GM21717 (cell line): Measurements from ENCODE around the gene SCARB1.

Experiments
- ATAC-seq: cut with Tn5 transposase; IDR thresholded peaks from one replicate; pipeline ENCODE4 v1.9.1; 2021; ENCODE audit warnings: mild to moderate bottlenecking, moderate library complexity; ENCODE audit not compliant: unreplicated experiment

Gene SCARB1

DNA sequence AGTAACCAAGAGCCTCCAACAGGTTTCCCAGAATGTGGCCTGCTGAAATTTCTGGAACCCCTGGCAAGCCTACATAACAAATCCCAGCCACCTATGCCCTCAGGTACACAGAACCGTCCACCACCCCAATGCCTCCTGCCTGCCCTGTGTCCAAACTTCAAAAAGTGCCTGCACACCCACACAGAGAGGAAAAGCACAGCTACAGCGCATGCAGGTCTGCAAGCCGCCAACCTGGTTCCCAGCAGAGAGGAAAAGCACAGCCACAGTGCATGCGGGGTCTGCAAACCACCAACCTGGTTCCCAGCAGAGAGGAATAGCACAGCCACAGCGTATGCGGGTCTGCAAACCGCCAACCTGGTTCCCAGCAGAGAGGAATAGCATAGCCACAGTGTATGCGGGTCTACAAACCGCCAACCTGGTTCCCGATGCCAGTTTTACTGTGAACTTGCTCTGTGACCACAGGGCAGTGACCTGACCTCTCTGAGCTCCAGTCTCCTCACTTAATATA is 113.5 kb downstream of the SCARB1 start:
- no peak for ATAC-seq

GRCh38 chr12:124749725-124750124 is 113.9 kb downstream of the SCARB1 start:
- no peak for ATAC-seq

DNA sequence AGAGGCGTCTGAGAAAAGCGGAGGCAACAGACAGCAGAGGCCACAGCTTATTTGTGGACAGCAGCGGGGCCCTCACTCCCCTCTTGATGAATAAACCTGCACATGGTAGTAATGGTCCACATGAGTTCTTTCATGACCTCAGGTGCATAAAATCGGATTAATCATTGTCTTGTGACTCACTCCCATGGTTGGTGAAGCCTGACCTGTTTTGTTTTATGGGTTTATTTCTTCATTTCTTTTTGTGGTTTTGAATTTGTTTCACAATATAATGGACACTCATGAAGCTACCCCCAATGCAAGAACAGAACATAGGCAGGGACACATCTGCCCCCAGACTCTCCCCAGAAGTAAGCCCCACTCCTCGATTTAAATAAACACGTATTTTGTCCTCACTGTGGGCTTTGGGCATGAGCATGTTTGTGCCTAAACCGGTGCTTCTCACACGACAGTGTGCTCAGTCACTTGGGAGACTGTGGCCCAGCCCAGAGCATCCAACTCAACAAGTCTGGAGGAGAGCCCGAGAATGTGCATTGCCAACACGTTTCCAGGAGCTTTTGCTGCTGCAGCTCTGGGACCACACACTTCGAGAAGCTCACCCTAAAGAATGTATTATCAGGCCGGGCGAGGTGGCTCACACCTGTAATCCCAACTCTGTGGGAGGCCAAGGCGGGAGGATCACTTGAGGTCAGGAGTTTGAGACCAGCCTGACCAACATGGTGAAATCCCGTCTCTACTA is 116.1 kb downstream of the SCARB1 start:
- no peak for ATAC-seq

DNA sequence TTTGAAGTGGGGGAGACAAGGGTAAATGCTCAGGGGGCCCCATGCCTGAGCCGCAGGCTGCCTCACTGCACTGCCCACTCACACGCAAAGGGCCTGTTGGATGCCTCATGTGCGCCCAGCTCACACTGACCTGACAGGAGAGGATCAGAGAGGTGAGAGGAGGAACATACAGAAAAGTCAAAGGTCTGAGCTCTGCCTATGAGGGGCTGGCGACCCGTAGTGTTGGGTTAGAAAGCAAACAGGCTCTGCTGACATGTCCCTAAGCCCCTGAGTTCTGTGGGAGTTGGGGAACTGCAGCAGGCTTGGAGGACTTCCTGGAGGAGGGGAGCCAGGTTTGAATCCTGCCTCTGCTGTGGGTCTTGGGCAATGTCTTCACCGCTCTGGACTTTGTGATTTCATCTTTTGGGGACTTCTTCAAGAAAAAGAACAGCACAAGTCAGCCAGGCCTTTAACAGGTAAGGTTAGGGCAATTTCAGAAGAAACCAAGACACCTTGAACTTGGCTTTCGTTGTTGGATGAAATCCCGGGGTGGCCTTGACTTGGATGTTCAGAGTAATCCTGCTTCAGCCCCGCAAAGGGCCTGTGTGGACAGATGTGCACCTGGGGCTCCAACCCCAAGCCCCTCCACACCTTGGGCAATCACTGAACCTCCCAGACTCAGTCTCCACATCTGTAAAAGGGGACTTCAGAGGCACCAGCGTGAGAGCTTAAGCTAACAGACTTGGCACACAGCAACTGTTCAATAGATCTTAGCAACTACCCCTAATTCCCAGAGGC is 116.8 kb downstream of the SCARB1 start:
- no peak for ATAC-seq

DNA sequence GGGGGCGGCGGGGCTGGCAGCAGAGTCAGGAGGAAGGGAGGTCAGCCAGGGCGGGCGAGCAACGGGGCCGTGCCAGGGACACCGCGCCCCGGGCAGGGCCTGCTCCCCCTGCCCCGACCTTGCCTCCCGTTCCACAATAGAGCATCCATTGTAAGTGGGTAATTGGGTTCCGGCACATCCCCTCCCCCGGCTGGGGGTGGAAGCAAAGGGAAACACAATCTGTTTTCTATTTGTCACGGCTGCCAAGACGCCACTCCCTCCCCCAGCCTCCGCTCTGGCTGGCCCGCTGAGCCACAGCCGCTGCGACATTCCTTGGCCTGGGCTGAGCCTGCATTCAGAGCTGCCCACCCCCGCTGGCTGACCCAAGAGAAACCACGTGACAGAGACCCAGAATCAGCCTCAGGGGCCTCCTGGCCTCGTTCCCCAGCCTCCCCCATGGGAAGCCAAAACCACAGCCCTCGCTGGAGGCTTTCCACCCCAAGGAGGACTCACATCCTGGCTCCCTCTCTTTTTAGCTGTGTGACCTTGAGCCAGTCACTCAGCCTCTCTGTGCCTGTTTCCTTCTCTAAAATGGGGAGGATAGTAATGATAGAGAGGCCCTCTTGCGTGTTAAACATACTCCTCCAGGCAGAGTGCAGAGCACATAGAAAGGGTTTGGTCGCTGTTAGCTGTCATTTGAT is 117.6 kb downstream of the SCARB1 start:
- ATAC-seq = no peak

GRCh38 chr12:124745465-124745890 is 118.2 kb downstream of the SCARB1 start:
- ATAC-seq = no peak

DNA sequence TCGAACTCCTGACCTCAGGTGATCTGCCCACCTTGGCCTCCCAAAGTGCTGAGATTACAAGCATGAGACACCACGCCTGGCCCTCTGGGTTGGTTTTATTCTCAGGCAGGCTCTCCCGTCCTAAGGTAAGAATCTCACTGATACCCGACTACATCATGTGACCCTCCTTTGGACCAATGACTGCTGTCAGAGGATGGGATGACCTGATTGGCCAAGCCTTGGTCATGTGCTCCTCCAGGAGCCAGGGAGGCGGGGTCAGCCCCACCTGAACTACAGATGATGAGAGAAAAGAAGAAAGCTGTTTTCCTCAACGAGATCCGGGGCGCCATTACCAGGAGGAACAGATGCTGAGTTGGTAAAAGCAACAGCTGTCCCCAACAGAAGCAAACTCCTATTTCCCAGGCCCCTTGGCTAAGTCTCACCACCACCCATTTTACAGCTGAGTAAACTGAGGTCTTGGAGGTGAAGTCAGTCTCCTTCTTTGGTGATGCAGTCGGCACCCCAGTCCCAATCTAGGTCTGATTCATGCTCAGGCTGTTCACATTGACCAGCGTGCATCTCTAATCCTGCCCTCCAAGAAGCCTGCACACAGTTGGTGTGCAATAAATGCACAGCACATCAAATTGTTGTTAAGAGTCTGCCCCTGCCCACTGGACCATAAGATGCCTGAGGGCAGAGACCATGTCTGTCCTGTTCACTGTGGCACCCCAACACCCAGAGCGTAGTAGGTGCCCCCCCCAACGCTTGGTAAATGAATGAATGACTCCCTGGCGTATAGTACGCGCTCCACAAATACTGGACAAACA is 118.8 kb downstream of the SCARB1 start:
- no peak for ATAC-seq

DNA sequence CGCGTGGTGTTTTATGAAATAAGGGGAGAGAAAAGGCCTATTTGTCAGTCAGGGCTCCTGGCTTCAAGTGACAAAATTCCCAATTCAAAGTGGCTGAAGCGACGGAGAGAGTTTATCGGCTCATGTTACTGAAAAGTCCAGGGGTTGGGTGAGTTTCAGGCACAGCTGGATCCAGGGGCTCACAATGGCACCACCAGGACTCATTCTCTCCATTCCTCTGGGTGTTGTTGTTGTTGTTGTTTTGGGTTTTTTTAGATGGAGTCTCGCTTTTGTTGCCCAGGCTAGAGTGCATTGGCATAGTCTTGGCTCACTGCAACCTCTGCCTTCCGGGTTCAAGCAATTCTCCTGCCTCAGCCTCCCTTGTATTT is 119.4 kb downstream of the SCARB1 start:
- ATAC-seq = no peak

GRCh38 chr12:124743479-124744272 is 120.0 kb downstream of the SCARB1 start:
- no peak for ATAC-seq

GRCh38 chr12:124742678-124743077 is 121.0 kb downstream of the SCARB1 start:
- no peak for ATAC-seq

DNA sequence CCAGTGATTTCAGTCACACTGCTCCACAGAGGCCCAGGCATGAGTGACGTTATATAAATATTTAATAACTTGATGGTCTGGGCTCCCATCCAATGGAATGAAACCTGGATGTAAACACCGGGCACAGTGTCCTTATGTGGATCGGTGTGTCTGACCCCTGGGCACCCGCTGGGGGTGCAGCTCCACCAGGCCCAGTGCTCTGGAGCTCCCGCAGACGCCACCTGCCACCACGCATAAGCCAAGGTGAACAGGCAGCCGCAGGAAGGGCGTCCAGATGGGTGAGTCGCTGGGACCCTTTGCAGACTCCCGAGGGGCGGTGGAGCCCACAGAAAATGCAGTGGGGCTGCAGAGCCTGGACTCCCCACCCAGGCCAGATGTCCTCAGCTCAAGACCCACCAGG is 121.6 kb downstream of the SCARB1 start:
- no peak for ATAC-seq

GRCh38 chr12:124741211-124741610 is 122.5 kb downstream of the SCARB1 start:
- ATAC-seq = no peak

- no peak for ATAC-seq
Measured at GRCh38 chr12:124740691-124741137, 123.0 kb downstream of the SCARB1 start.

DNA sequence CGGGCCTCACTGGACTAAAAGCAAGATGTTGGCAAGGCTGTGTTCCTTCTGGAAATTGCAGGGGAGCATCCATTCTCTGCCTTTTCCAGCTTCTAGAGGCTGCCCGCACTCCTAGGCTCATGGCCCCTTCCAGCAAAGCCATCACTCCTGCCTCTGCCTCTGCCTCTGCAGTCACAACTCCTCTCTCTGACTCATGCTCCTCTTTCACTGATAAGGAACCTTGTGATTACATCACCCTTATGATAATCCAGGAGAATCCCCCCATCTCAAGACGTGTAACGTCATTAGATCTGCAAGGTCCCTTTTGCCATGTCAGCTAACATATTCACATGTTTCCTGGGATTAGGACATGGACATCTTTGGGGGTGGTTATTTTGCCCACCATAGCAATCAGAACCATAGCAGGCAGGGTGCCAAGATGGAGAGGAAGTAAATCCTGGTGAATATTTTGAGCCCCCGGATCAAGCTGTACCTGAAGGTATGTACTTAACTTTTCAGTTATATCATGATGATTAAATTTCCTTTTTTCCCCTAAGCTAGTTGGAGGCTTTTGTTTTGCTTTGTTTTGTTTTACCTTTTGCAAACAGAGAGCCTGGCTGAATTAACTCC is 123.6 kb downstream of the SCARB1 start:
- ATAC-seq = no peak

- no peak for ATAC-seq
Measured at GRCh38 chr12:124738636-124739467, 124.8 kb downstream of the SCARB1 start.

DNA sequence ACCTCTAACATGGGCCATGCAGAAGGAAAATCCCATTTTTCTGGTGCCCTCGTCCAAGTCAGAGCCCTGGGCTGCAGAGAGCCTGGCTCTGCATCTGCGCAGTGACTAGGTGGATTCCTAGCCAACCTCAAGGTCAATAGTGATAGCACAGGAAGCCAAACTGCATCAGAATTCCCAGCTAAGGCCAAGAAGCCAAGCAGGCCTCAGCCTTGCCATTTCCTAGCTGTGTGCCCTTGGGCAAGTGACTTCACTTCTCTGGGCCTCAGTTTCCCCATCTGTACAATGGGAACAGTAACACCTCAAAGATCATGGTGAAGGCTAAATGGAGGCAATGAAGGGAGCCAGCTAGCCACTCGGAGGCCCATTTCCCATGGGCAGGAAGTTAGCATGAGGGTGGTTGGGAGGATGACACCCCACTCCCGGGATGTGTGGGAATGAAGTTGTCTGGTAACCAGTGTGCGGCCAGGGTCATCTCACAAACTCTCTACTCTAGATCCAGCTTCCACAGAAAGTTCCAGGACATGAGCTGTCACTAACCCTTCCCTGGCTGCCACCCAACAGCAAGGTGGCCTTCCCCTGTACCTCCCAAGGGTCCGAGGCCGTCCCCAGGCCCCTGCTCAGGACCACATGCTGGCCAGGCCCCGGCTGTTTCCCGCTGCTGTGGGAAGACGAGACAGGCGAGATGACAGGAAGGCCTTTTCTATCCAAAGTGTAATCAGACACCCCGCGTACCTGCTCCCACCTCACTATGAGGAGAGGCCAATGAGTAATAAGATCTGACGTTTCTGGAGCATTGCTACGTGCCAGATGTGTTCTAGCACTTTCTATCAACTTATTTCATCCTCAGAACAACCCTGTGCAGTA is 125.7 kb downstream of the SCARB1 start:
- no peak for ATAC-seq

DNA sequence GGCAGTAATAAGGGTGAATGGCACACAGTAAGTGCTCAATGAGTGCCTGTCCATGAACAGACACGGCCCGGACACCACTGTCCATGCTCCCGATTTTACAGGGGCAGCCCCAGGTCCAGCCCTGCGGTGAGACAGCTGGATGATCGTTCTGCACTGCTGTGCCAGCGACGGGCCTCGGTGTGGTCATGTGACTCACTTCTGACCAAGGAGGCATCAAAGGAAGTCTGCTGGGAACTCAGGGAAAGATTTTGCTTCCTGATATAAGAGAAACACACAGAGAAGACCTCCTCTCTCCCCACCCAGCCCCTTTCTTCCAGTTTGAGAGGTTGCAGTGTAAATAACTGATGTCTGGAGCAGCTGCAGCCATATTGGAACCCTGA is 126.6 kb downstream of the SCARB1 start:
- no peak for ATAC-seq
